Peyer's patch (tissue), 4 donors: Measurements from ENCODE around the gene DGKI.

Experiments
- CTCF ChIP-seq, 6 experiments: fragments of 450-650 bp in 4 of 6; fragments of 200-600 bp in 2 of 6; sonication (generic) in 1 of 6; IDR thresholded peaks; one replicate each; pipeline ENCODE4 v1.5.1; 2017 to 2019; ENCODE audit warnings: antibody characterized with exemption in 6 of 6, mild to moderate bottlenecking in 3 of 6, moderate library complexity in 1 of 6
- POLR2A ChIP-seq, 2 donors: fragments of 450-650 bp; IDR thresholded peaks; one replicate each; pipeline ENCODE4 v1.5.1; 2017; ENCODE audit warnings: antibody characterized with exemption in 2 of 2, mild to moderate bottlenecking in 2 of 2, moderate library complexity in 2 of 2

- TF ChIP-seq CTCF (IDR thresholded peaks at IDR 0.05) (no peak), POLR2A (IDR thresholded peaks at IDR 0.05) (no peak)
Observed at GRCh38 chr7:137860542-137860941, 13.8 kb upstream of the DGKI start.
